Calu3 (cell line): ENCODE measurements around the gene ARMC5. TPM values are rescaled to one million over a fixed set of nuclear protein-coding genes. Genes with fewer than 3 reads are reported as not detected.
A peak's percentile ranks its signal among the peaks of the same experiment; 100 is the strongest.

ENCODE experiments used
- BruUV-seq: library from RNA; stranded (reverse); fragments of 400-500 nt; replicated peaks from 2 replicates; lab custom pipeline; 2021; lab: Mats Ljungman, UMichigan
- CTCF ChIA-PET: fragments of 300-600 bp; sonication (Branson Sonifier 250); formaldehyde crosslinking; loops from one replicate; lab custom pipeline; 2022; ENCODE audit warnings: antibody characterized with exemption; lab: Charles Lee
- DNase-seq: peaks from one replicate; pipeline ENCODE4 v3.0.0; 2022
- H3K27ac Mint-ChIP-seq: one replicate; pipeline ENCODE4 v1.8.0; 2022; ENCODE audit warnings: mixed read lengths; ENCODE audit not compliant: unreplicated experiment
- H3K27me3 Mint-ChIP-seq: one replicate; pipeline ENCODE4 v1.8.0; 2022; ENCODE audit warnings: mixed read lengths; ENCODE audit not compliant: unreplicated experiment
- H3K36me3 Mint-ChIP-seq: one replicate; pipeline ENCODE4 v1.8.0; 2022; ENCODE audit warnings: mild to moderate bottlenecking, moderate library complexity, mixed read lengths; ENCODE audit not compliant: insufficient read depth, unreplicated experiment
- H3K4me1 Mint-ChIP-seq: one replicate; pipeline ENCODE4 v1.8.0; 2022; ENCODE audit warnings: mild to moderate bottlenecking, low read depth, mixed read lengths; ENCODE audit not compliant: unreplicated experiment
- H3K4me3 Mint-ChIP-seq: one replicate; pipeline ENCODE4 v1.8.0; 2022; ENCODE audit warnings: mild to moderate bottlenecking, low read depth, moderate library complexity, mixed read lengths; ENCODE audit not compliant: unreplicated experiment
- H3K9me3 Mint-ChIP-seq: one replicate; pipeline ENCODE4 v1.8.0; 2022; ENCODE audit warnings: low read depth, mixed read lengths; ENCODE audit not compliant: unreplicated experiment
- CTCF ChIP-seq: fragments of 200-600 bp; IDR thresholded peaks from one replicate; pipeline ENCODE4 v1.8.0; 2022; ENCODE audit warnings: antibody characterized with exemption; ENCODE audit not compliant: unreplicated experiment
- intact Hi-C: fragments of 100-400 bp; cut with micrococcal nuclease; formaldehyde crosslinking; loops from one replicate; pipeline ENCODE4 v1.10.0; 2022; ENCODE audit not compliant: unreplicated experiment
- total RNA-seq: library from RNA; stranded (reverse); gene quantifications from 2 replicates; pipeline ENCODE4 v1.2.3, GENCODE V29; 2022

Gene ARMC5
- total RNA-seq, 1 experiment from 2014 or later = 13.6 TPM

DNA sequence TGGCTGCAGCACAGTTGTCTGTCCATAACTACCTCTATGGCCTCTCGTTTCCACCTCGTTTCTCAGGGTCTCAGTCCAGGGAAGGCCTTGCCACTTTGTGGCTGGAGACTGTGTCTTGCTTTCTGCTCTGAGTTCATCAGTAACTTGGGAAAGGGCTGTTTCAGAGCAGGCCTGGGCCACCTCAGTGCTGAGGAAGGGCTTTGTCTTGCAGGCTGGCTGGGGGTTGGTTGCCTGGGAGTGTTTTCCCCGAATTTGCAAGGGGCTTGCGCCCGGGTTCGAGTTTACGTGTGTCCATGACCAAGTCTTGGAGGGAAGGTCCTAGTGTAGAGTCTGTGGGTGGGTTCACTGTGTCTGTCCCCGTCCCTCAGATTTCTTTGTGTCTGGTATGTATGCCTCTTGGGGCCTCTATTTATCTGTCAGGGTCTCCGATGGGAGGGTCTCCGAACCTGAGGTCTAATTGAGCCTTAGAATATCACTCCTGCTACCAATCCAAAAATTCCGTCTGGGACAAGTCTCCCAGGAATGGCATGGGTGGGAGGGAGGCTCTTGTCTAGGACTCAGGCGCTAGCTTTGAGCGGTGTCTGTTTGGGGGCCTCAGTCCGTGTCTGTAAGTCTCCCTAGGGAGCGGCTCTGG lies 12.1 kb downstream of the ARMC5 start:
- no TSS peak for BruUV-seq
- CTCF ChIA-PET = interaction anchor here (1.0 kb wide), 1 partner anchor 11 kb away, joined by 4 read pairs; no protein-coding TSS in a partner anchor
- no peak overlapping the region for H3K27ac Mint-ChIP-seq

GRCh38 chr16:31471875-31472708 lies 12.8 kb downstream of the ARMC5 start, which contains the start of gene TGFB1I1:
Gene TGFB1I1 (plus strand): TSS chr16:31472152. CDS start chr16:31472189, 37 bp downstream.
- peak; percentile 41 for DNase-seq
- H3K4me3 Mint-ChIP-seq = peak within 1 kb of the TSS; percentile 78
- H3K9me3 Mint-ChIP-seq = no peaks in the 10 kb centered on the region
- CTCF ChIA-PET = interaction anchor here (1.0 kb wide), 1 partner anchor 11 kb away, joined by 4 read pairs; no protein-coding TSS in a partner anchor
- BruUV-seq = no TSS peak
- H3K4me1 Mint-ChIP-seq = peaks cover 20% of the 10 kb centered on the region
- no peak for TF ChIP-seq CTCF
- H3K27ac Mint-ChIP-seq = peak within 1 kb of the TSS; percentile 75
- intact Hi-C loops = no loop called here
- no peaks in the 10 kb centered on the region for H3K27me3 Mint-ChIP-seq
- H3K36me3 Mint-ChIP-seq = peaks cover 30% of the 10 kb centered on the region

More for the DNA sequence above, 12.1 kb downstream of the ARMC5 start:
- intact Hi-C loops = no loop called here
- H3K9me3 Mint-ChIP-seq = no peaks in the 10 kb centered on the region
- no peaks in the 10 kb centered on the region for H3K27me3 Mint-ChIP-seq
- H3K36me3 Mint-ChIP-seq = peaks cover 23% of the 10 kb centered on the region
- peaks cover 17% of the 10 kb centered on the region for H3K4me1 Mint-ChIP-seq
- H3K4me3 Mint-ChIP-seq = peak overlapping the region; percentile 78
- no peak for DNase-seq
- TF ChIP-seq CTCF = no peak

- peak; percentile 54 for DNase-seq
- Mint-ChIP-seq H3K4me3 (peak overlapping the region; percentile 78), H3K27me3 (no peaks in the 10 kb centered on the region), H3K27ac (peak overlapping the region; percentile 75), H3K4me1 (peaks cover 24% of the 10 kb centered on the region), H3K9me3 (no peaks in the 10 kb centered on the region), H3K36me3 (peaks cover 37% of the 10 kb centered on the region)
- CTCF ChIA-PET = interaction anchor here (0.6 kb wide), 1 partner anchor 14 kb away, joined by 3 read pairs; the partner anchor contains the start of gene ARMC5
- intact Hi-C loops = no loop called here
- peak; percentile 33 for TF ChIP-seq CTCF
- TSS peak; percentile 20 for BruUV-seq
These were observed 13.5 kb downstream of the ARMC5 start for GRCh38 chr16:31472709-31473203.

DNA sequence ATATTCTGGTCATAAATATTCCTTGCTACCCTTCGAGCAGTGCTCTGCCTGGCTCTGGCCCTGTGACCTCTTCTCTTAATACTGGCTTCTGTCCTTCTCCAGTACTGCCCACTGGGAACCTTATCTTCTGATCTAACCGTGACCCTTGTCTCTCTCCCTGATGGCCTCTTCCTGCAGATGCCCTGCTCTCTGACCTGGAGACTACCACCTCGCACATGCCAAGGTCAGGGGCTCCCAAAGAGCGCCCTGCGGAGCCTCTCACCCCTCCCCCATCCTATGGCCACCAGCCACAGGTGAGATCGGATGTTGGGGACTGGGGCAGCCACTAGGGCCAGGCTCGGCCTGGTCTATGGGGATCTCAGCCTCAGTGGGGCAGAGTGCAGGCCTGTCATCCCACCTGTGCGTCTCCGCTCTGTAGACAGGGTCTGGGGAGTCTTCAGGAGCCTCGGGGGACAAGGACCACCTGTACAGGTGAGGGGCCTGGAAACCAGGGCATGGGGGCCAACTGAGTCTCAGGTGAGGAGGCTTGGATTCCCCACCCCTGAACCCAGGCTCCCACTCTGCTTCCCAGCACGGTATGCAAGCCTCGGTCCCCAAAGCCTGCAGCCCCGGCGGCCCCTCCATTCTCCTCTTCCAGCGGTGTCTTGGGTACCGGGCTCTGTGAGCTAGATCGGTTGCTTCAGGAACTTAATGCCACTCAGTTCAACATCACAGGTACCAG lies 14.1 kb downstream of the ARMC5 start:
- Mint-ChIP-seq H3K27me3 (no peaks in the 10 kb centered on the region), H3K27ac (no peak overlapping the region), H3K4me1 (peaks cover 30% of the 10 kb centered on the region), H3K4me3 (peak overlapping the region; percentile 78), H3K36me3 (peaks cover 43% of the 10 kb centered on the region), H3K9me3 (no peaks in the 10 kb centered on the region)
- intact Hi-C loops = no loop called here
- no peak for TF ChIP-seq CTCF
- BruUV-seq = no TSS peak
- CTCF ChIA-PET = interaction anchor here (0.6 kb wide), 1 partner anchor 14 kb away, joined by 3 read pairs; the partner anchor contains the start of gene ARMC5
- DNase-seq = no peak
